ENCODE measurements around the gene ZNF20. TPM values are rescaled to one million over a fixed set of nuclear protein-coding genes. Genes with fewer than 3 reads are reported as not detected.

ZNF20 gene
- total and polyA plus RNA-seq, 9 of the 15 experiments (the other 6 are each of a cell fraction or from before 2014, with no cell fraction given), result 1.4 to 3.7 (median 3.1) TPM

- Histone ChIP-seq H3K4me1 (replicated peaks in 1 of 2; ENCODE audit: control insufficient read depth in 2 of 2, insufficient read depth in 2 of 2, low read length in 2 of 2) (peaks cover 0 to 10% of the 10 kb centered on the region in 2 experiments; a peak in 2 of 5 replicates), H4K20me1 (replicated peaks; ENCODE audit: control insufficient read depth, insufficient read depth, low read length) (no peaks in the 10 kb centered on the region), H3K9me1 (ENCODE audit: control insufficient read depth, insufficient read depth, low read length) (no peaks in the 10 kb centered on the region), H3K27me3 (ENCODE audit: control insufficient read depth in 2 of 2, insufficient read depth in 2 of 2, low read length in 2 of 2) (peaks cover 6 to 23% of the 10 kb centered on the region in 2 experiments; a peak in 3 of 5 replicates), H2AFZ (ENCODE audit: low read depth, low read length) (peak within 1 kb of the TSS; percentile 28; the same call in 1 of the 2 replicates), H3K4me3 (no peak within 1 kb of the TSS), H3K36me3 (ENCODE audit: control insufficient read depth, insufficient read depth, low read length) (no peaks in the 10 kb centered on the region), H3K79me2 (ENCODE audit: control insufficient read depth, insufficient read depth, low read length) (no peaks in the 10 kb centered on the region), H3K9me3 (replicated peaks; ENCODE audit: control insufficient read depth, insufficient read depth, low read depth, low read length) (peaks cover 3% of the 10 kb centered on the region; the same call in 1 of the 2 replicates), H3K9ac (ENCODE audit: insufficient read depth in 1 of 2, low read depth in 2 of 2, low read length in 2 of 2) (no peak within 1 kb of the TSS), H3K27ac (ENCODE audit: extremely low read depth, low read depth, low read length) (no peak within 1 kb of the TSS), H3K4me2 (ENCODE audit: insufficient read depth, low read length) (no peak within 1 kb of the TSS)
- 37% methylated on average over 24 of the region's 58 CpGs for WGBS (ENCODE audit: insufficient coverage, low coverage, missing lambda C conversion rate)
- ChIA-PET CTCF (ENCODE audit: low intra/inter-chr PET ratio) (no interaction called here), POLR2A (interaction anchor here (0.6 to 0.7 kb wide), 2 partner anchors 67 to 344 kb away, joined by 3 read pairs; no protein-coding TSS in a partner anchor)
- intact Hi-C loops (cut with micrococcal nuclease), result no loop called here
- no TSS peak for BruUV-seq (replicated peaks)
- FAIRE-seq (no peak), DNase-seq (ENCODE audit: extremely low read depth in 1 of 4, low spot score in 3 of 4) (no peak), ATAC-seq (no peak)
- in situ Hi-C loops (cut with MboI), result no loop called here
- TF ChIP-seq ZBTB40 (IDR thresholded peaks at IDR 0.05) (no peak), ZBTB40 (CRISPR knock-in tag; IDR thresholded peaks at IDR 0.05) (no peak), ZNF224 (CRISPR knock-in tag; IDR thresholded peaks at IDR 0.05) (no peak), HNRNPLL (IDR thresholded peaks at IDR 0.05; ENCODE audit: low read depth, low read length, poor library complexity, severe bottlenecking) (no peak), GTF2F1 (IDR thresholded peaks at IDR 0.05; ENCODE audit: low read depth, low read length) (no peak)
Observed at GRCh38 chr19:12156223-12157058, 16.3 kb upstream of the ZNF20 start, which contains the start of gene ZNF625. ZNF625 (minus strand) TSS chr19:12156734; CDS start chr19:12156558, 176 bp downstream.
